ENCODE data around the gene SAMD4A.

The SAMD4A gene

GRCh38 chr14:54708982-54709381 is 142.1 kb downstream of the SAMD4A start:
- DNase-seq, result no peak

- DNase-seq, result no peak
Measured at GRCh38 chr14:54709444-54709843, 142.5 kb downstream of the SAMD4A start.

- DNase-seq, result no peak
Measured at GRCh38 chr14:54709867-54710266, 142.9 kb downstream of the SAMD4A start.

- DNase-seq, result no peak
Measured at GRCh38 chr14:54711312-54711711, 144.4 kb downstream of the SAMD4A start.

- DNase-seq, result no peak
Measured at GRCh38 chr14:54711812-54712464, 145.0 kb downstream of the SAMD4A start.

GRCh38 chr14:54712465-54713200 is 145.7 kb downstream of the SAMD4A start:
- no peak for DNase-seq

- no peak for DNase-seq
Measured at GRCh38 chr14:54713379-54713778, 146.5 kb downstream of the SAMD4A start.

GRCh38 chr14:54715239-54715638 is 148.3 kb downstream of the SAMD4A start:
- DNase-seq, result no peak

- no peak for DNase-seq
Measured at GRCh38 chr14:54715811-54716210, 148.9 kb downstream of the SAMD4A start.

GRCh38 chr14:54716862-54717261 is 149.9 kb downstream of the SAMD4A start:
- no peak for DNase-seq

- no peak for DNase-seq
Measured at GRCh38 chr14:54718046-54718445, 151.1 kb downstream of the SAMD4A start.

GRCh38 chr14:54719406-54719805 is 152.5 kb downstream of the SAMD4A start:
- no peak for DNase-seq

GRCh38 chr14:54722791-54723432 is 156.0 kb downstream of the SAMD4A start:
- DNase-seq, result no peak

- no peak for DNase-seq
Measured at GRCh38 chr14:54724123-54724522, 157.2 kb downstream of the SAMD4A start.

GRCh38 chr14:54724676-54725325 is 157.9 kb downstream of the SAMD4A start:
- DNase-seq, result no peak

GRCh38 chr14:54725998-54726397 is 159.1 kb downstream of the SAMD4A start:
- DNase-seq, result no peak

- no peak for DNase-seq
Measured at GRCh38 chr14:54727929-54728328, 161.0 kb downstream of the SAMD4A start.

- DNase-seq, result no peak
Measured at GRCh38 chr14:54728700-54729527, 162.0 kb downstream of the SAMD4A start.

- no peak for DNase-seq
Measured at GRCh38 chr14:54730156-54730961, 163.4 kb downstream of the SAMD4A start.

GRCh38 chr14:54734966-54735365 is 168.0 kb downstream of the SAMD4A start:
- no peak for DNase-seq

- no peak for DNase-seq
Measured at GRCh38 chr14:54735424-54735823, 168.5 kb downstream of the SAMD4A start.

Measured in GOT3 (cell line).